ENCODE data around the gene ARHGAP20. TPM values are rescaled to one million over a fixed set of nuclear protein-coding genes. Genes with fewer than 3 reads are reported as not detected.
A peak's percentile ranks its signal among the peaks of the same experiment; 100 is the strongest.

ARHGAP20 gene
- polyA plus RNA-seq (2012; ENCODE audit: missing spikeins) = not detected

- peak; percentile 65 for FAIRE-seq
- TF ChIP-seq POLR2A (IDR thresholded peaks at IDR 0.05; ENCODE audit: low read depth, low read length) (no peak), POLR2AphosphoS5 (IDR thresholded peaks at IDR 0.05; ENCODE audit: low read depth, low read length) (no peak), TAF1 (IDR thresholded peaks at IDR 0.05; ENCODE audit: borderline replicate concordance, low read depth, low read length) (no peak)
- DNase-seq (ENCODE audit: insufficient read length) = peak; percentile 53
Measured at GRCh38 chr11:110711776-110712658, at the start of gene ARHGAP20. ARHGAP20 (minus strand) TSS chr11:110712437; CDS start chr11:110712231, 206 bp downstream.

- DNase-seq (ENCODE audit: insufficient read length) = no peak
- FAIRE-seq = no peak
- no peak for TF ChIP-seq POLR2AphosphoS5 (IDR thresholded peaks at IDR 0.05; ENCODE audit: low read depth, low read length)
- TF ChIP-seq TAF1 (IDR thresholded peaks at IDR 0.05; ENCODE audit: borderline replicate concordance, low read depth, low read length) = no peak
- TF ChIP-seq POLR2A (IDR thresholded peaks at IDR 0.05; ENCODE audit: low read depth, low read length) = no peak
Measured at GRCh38 chr11:110761991-110762390, 49.8 kb upstream of the ARHGAP20 start.

GRCh38 chr11:110761131-110761530 lies 48.9 kb upstream of the ARHGAP20 start:
- no peak for DNase-seq (ENCODE audit: insufficient read length)
- no peak for TF ChIP-seq TAF1 (IDR thresholded peaks at IDR 0.05; ENCODE audit: borderline replicate concordance, low read depth, low read length)
- no peak for TF ChIP-seq POLR2AphosphoS5 (IDR thresholded peaks at IDR 0.05; ENCODE audit: low read depth, low read length)
- no peak for TF ChIP-seq POLR2A (IDR thresholded peaks at IDR 0.05; ENCODE audit: low read depth, low read length)
- no peak for FAIRE-seq

- no peak for DNase-seq (ENCODE audit: insufficient read length)
- no peak for TF ChIP-seq TAF1 (IDR thresholded peaks at IDR 0.05; ENCODE audit: borderline replicate concordance, low read depth, low read length)
- no peak for TF ChIP-seq POLR2A (IDR thresholded peaks at IDR 0.05; ENCODE audit: low read depth, low read length)
- no peak for TF ChIP-seq POLR2AphosphoS5 (IDR thresholded peaks at IDR 0.05; ENCODE audit: low read depth, low read length)
- no peak for FAIRE-seq
Measured at GRCh38 chr11:110759972-110760381, 47.7 kb upstream of the ARHGAP20 start.

- DNase-seq (ENCODE audit: insufficient read length) (no peak), FAIRE-seq (no peak)
Measured at GRCh38 chr11:110757962-110758755, 45.9 kb upstream of the ARHGAP20 start.

GRCh38 chr11:110757066-110757465 lies 44.8 kb upstream of the ARHGAP20 start:
- no peak for TF ChIP-seq POLR2A (IDR thresholded peaks at IDR 0.05; ENCODE audit: low read depth, low read length)
- TF ChIP-seq TAF1 (IDR thresholded peaks at IDR 0.05; ENCODE audit: borderline replicate concordance, low read depth, low read length) = no peak
- TF ChIP-seq POLR2AphosphoS5 (IDR thresholded peaks at IDR 0.05; ENCODE audit: low read depth, low read length) = no peak
- FAIRE-seq (no peak), DNase-seq (ENCODE audit: insufficient read length) (no peak)

More at GRCh38 chr11:110757962-110758755, 45.9 kb upstream of the ARHGAP20 start:
- TF ChIP-seq POLR2AphosphoS5 (IDR thresholded peaks at IDR 0.05; ENCODE audit: low read depth, low read length) (no peak), TAF1 (IDR thresholded peaks at IDR 0.05; ENCODE audit: borderline replicate concordance, low read depth, low read length) (no peak), POLR2A (IDR thresholded peaks at IDR 0.05; ENCODE audit: low read depth, low read length) (no peak)

- TF ChIP-seq POLR2A (IDR thresholded peaks at IDR 0.05; ENCODE audit: low read depth, low read length) = no peak
- TF ChIP-seq POLR2AphosphoS5 (IDR thresholded peaks at IDR 0.05; ENCODE audit: low read depth, low read length) = no peak
- no peak for TF ChIP-seq TAF1 (IDR thresholded peaks at IDR 0.05; ENCODE audit: borderline replicate concordance, low read depth, low read length)
- no peak for FAIRE-seq
- DNase-seq (ENCODE audit: insufficient read length) = no peak
Measured at GRCh38 chr11:110755941-110756340, 43.7 kb upstream of the ARHGAP20 start.

GRCh38 chr11:110752890-110753289 lies 40.7 kb upstream of the ARHGAP20 start:
- no peak for FAIRE-seq
- DNase-seq (ENCODE audit: insufficient read length) = no peak
- no peak for TF ChIP-seq TAF1 (IDR thresholded peaks at IDR 0.05; ENCODE audit: borderline replicate concordance, low read depth, low read length)
- no peak for TF ChIP-seq POLR2AphosphoS5 (IDR thresholded peaks at IDR 0.05; ENCODE audit: low read depth, low read length)
- TF ChIP-seq POLR2A (IDR thresholded peaks at IDR 0.05; ENCODE audit: low read depth, low read length) = no peak

GRCh38 chr11:110750100-110750499 lies 37.9 kb upstream of the ARHGAP20 start:
- no peak for FAIRE-seq
- DNase-seq (ENCODE audit: insufficient read length) = no peak
- TF ChIP-seq POLR2A (IDR thresholded peaks at IDR 0.05; ENCODE audit: low read depth, low read length) = no peak
- no peak for TF ChIP-seq TAF1 (IDR thresholded peaks at IDR 0.05; ENCODE audit: borderline replicate concordance, low read depth, low read length)
- TF ChIP-seq POLR2AphosphoS5 (IDR thresholded peaks at IDR 0.05; ENCODE audit: low read depth, low read length) = no peak

GRCh38 chr11:110747531-110747930 lies 35.3 kb upstream of the ARHGAP20 start:
- no peak for DNase-seq (ENCODE audit: insufficient read length)
- FAIRE-seq = peak; percentile 17
- no peak for TF ChIP-seq POLR2AphosphoS5 (IDR thresholded peaks at IDR 0.05; ENCODE audit: low read depth, low read length)
- no peak for TF ChIP-seq TAF1 (IDR thresholded peaks at IDR 0.05; ENCODE audit: borderline replicate concordance, low read depth, low read length)
- TF ChIP-seq POLR2A (IDR thresholded peaks at IDR 0.05; ENCODE audit: low read depth, low read length) = no peak

- FAIRE-seq (no peak), DNase-seq (ENCODE audit: insufficient read length) (no peak)
- TF ChIP-seq POLR2A (IDR thresholded peaks at IDR 0.05; ENCODE audit: low read depth, low read length) (no peak), POLR2AphosphoS5 (IDR thresholded peaks at IDR 0.05; ENCODE audit: low read depth, low read length) (no peak), TAF1 (IDR thresholded peaks at IDR 0.05; ENCODE audit: borderline replicate concordance, low read depth, low read length) (no peak)
Measured at GRCh38 chr11:110738641-110739040, 26.4 kb upstream of the ARHGAP20 start.
